Ishikawa (cell line): Measurements from ENCODE around the gene ZNF414.

Experiments used
- CEBPB ChIP-seq: IDR thresholded peaks from 2 replicates; pipeline ENCODE4 v1.6.1; 2012
- CREB1 ChIP-seq: IDR thresholded peaks from 2 replicates; pipeline ENCODE4 v1.6.1; 2012; ENCODE audit warnings: low read depth
- EGR1 ChIP-seq: IDR thresholded peaks from 2 replicates; pipeline ENCODE4 v1.6.1; 2012
- EP300 ChIP-seq: IDR thresholded peaks from 2 replicates; pipeline ENCODE4 v1.6.1; 2012; ENCODE audit warnings: borderline replicate concordance
- FOXM1 ChIP-seq: IDR thresholded peaks from 2 replicates; pipeline ENCODE4 v1.6.1; 2012; ENCODE audit warnings: low read depth, borderline replicate concordance
- MAX ChIP-seq: IDR thresholded peaks from 2 replicates; pipeline ENCODE4 v1.6.1; 2012
- NFIC ChIP-seq: IDR thresholded peaks from 2 replicates; pipeline ENCODE4 v1.6.1; 2012
- RAD21 ChIP-seq: IDR thresholded peaks from 2 replicates; pipeline ENCODE4 v1.6.1; 2012; ENCODE audit warnings: low read depth
- REST ChIP-seq: IDR thresholded peaks from 2 replicates; pipeline ENCODE4 v1.6.1; 2012; ENCODE audit warnings: low read depth, mild to moderate bottlenecking
- TAF1 ChIP-seq: IDR thresholded peaks from 2 replicates; pipeline ENCODE4 v1.6.1; 2012; ENCODE audit warnings: low read depth, mild to moderate bottlenecking
- TCF12 ChIP-seq: IDR thresholded peaks from 2 replicates; pipeline ENCODE4 v1.6.1; 2012; ENCODE audit warnings: low read depth
- TEAD4 ChIP-seq: IDR thresholded peaks from 2 replicates; pipeline ENCODE4 v1.6.1; 2012
- USF1 ChIP-seq: IDR thresholded peaks from 2 replicates; pipeline ENCODE4 v1.6.1; 2012
- YY1 ChIP-seq: IDR thresholded peaks from 2 replicates; pipeline ENCODE4 v1.6.1; 2012; ENCODE audit warnings: low read depth
- ZBTB7A ChIP-seq: IDR thresholded peaks from 2 replicates; pipeline ENCODE4 v1.6.1; 2012; ENCODE audit warnings: low read depth

The ZNF414 gene

GRCh38 chr19:8490395-8490760 is 23.6 kb downstream of the ZNF414 start:
- no peak for TF ChIP-seq YY1
- TF ChIP-seq ZBTB7A = no peak
- TF ChIP-seq CEBPB = no peak
- TF ChIP-seq MAX = no peak
- TF ChIP-seq TEAD4 = no peak
- TF ChIP-seq TAF1 = no peak
- no peak for TF ChIP-seq TCF12
- TF ChIP-seq RAD21 = no peak
- no peak for TF ChIP-seq EP300
- TF ChIP-seq NFIC = no peak
- no peak for TF ChIP-seq REST
- TF ChIP-seq USF1 = no peak
- TF ChIP-seq FOXM1 = no peak

DNA sequence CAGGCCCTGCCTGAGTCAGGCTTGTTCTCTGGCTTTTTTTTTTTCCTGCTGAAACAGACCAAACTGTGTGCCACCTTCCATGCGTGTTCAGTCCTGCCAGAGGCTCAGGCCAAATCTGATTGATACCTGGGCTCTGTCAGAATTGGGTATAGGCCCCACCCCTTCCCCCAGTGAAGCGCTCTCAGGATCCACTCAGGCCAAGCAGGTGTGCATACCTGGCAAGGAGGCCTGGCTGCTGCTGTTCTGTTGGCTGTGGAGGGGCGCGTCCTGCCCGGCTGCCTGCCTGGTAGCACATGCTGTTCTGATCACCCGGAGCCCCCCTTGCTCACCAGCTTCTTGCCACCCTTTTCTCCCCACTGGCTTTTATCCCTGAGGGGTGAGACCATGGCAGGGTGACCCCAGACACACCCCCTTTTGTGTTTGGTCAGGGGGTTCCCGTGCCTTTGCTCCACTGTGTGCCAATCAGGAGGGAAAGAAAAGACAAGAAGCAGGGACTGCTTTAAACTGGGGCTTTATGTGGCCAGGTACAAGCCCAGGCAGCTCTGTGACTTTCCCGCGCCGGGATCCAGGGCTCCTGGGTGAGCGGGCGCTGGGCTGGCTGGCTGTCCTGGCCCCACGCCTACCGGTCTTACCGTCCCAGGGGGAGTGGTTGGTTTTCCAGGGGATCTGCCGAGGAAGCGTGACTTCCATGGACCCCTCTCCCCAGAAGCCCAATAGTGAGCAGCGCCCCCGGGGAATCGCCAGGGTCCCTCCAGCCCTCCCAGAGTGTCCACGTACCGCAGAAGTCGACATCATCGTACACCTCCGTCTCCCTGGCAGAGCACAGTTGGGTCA is 24.2 kb downstream of the ZNF414 start:
- no peak for TF ChIP-seq REST
- TF ChIP-seq CREB1 = no peak
- no peak for TF ChIP-seq CEBPB
- TF ChIP-seq NFIC = no peak
- TF ChIP-seq TEAD4 = no peak
- no peak for TF ChIP-seq TAF1
- TF ChIP-seq TCF12 = no peak
- TF ChIP-seq EGR1 = no peak
- TF ChIP-seq EP300 = no peak
- TF ChIP-seq FOXM1 = no peak
- no peak for TF ChIP-seq RAD21
- no peak for TF ChIP-seq ZBTB7A
- TF ChIP-seq YY1 = no peak
- TF ChIP-seq MAX = no peak
- TF ChIP-seq USF1 = no peak

- no peak for TF ChIP-seq USF1
- no peak for TF ChIP-seq REST
- no peak for TF ChIP-seq EGR1
- TF ChIP-seq NFIC = no peak
- no peak for TF ChIP-seq ZBTB7A
- TF ChIP-seq YY1 = no peak
- no peak for TF ChIP-seq FOXM1
- TF ChIP-seq RAD21 = no peak
- no peak for TF ChIP-seq CREB1
- no peak for TF ChIP-seq EP300
- TF ChIP-seq TEAD4 = no peak
- no peak for TF ChIP-seq CEBPB
- TF ChIP-seq MAX = no peak
These were observed 25.6 kb downstream of the ZNF414 start for GRCh38 chr19:8488365-8488764.
